ENCODE results near the gene PLCG2.

- TF ChIP-seq, protein P1, sequence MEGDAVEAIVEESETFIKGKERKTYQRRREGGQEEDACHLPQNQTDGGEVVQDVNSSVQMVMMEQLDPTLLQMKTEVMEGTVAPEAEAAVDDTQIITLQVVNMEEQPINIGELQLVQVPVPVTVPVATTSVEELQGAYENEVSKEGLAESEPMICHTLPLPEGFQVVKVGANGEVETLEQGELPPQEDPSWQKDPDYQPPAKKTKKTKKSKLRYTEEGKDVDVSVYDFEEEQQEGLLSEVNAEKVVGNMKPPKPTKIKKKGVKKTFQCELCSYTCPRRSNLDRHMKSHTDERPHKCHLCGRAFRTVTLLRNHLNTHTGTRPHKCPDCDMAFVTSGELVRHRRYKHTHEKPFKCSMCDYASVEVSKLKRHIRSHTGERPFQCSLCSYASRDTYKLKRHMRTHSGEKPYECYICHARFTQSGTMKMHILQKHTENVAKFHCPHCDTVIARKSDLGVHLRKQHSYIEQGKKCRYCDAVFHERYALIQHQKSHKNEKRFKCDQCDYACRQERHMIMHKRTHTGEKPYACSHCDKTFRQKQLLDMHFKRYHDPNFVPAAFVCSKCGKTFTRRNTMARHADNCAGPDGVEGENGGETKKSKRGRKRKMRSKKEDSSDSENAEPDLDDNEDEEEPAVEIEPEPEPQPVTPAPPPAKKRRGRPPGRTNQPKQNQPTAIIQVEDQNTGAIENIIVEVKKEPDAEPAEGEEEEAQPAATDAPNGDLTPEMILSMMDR (IDR thresholded peaks at IDR 0.05), result no peak
- TF ChIP-seq POLR2A (IDR thresholded peaks at IDR 0.05), result no peak
Measured at GRCh38 chr16:81765111-81765919, 13.8 kb upstream of the PLCG2 start.
